ENCODE results near the gene MRGPRD. TPM values are rescaled to one million over a fixed set of nuclear protein-coding genes. Genes with fewer than 3 reads are reported as not detected.

Gene MRGPRD
- total RNA-seq, 2 experiments from 2014 or later = not detected

DNA sequence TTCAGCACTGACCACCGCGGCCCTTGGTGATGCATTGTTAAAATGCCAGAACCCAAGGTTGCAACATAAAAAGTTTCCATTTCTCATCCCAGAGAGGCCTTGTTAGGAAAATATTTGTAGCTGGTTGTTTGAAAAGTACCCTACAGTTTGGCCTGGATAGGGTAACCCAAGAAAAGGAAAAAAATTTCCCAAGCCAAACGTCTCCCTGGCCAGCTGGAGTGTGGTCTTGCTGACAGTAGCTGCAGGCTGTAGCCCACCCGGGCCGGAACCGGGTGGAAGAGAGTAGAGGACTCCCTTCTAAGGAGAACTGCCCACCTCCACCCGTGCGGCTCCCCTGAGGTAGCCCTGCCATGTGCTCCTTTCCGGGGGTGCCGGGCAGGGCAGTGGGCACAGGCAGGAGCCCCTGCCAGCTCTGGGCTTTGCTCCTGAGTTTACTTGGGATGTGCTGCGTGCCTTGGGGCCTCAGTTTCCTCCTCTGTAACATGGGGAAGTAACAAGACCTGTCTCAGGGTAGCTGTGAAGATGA is 38.6 kb downstream of the MRGPRD start:
- TF ChIP-seq CTCF (IDR thresholded peaks at IDR 0.05) = no peak
- ChIA-PET CTCF (no interaction called here), POLR2A (no interaction called here)
- intact Hi-C loops (cut with micrococcal nuclease) = no loop called here
- H3K4me1 Mint-ChIP-seq (ENCODE audit: low read depth) = peaks cover 5% of the 10 kb centered on the region
- H3K9me3 Mint-ChIP-seq = no peaks in the 10 kb centered on the region
- ATAC-seq = no peak
- H3K36me3 Mint-ChIP-seq (ENCODE audit: low read depth) = peaks cover 3% of the 10 kb centered on the region
- no peaks in the 10 kb centered on the region for H3K27me3 Mint-ChIP-seq
- no peak overlapping the region for H3K4me3 Mint-ChIP-seq
- no peak overlapping the region for H3K27ac Mint-ChIP-seq
- no peak for DNase-seq

DNA sequence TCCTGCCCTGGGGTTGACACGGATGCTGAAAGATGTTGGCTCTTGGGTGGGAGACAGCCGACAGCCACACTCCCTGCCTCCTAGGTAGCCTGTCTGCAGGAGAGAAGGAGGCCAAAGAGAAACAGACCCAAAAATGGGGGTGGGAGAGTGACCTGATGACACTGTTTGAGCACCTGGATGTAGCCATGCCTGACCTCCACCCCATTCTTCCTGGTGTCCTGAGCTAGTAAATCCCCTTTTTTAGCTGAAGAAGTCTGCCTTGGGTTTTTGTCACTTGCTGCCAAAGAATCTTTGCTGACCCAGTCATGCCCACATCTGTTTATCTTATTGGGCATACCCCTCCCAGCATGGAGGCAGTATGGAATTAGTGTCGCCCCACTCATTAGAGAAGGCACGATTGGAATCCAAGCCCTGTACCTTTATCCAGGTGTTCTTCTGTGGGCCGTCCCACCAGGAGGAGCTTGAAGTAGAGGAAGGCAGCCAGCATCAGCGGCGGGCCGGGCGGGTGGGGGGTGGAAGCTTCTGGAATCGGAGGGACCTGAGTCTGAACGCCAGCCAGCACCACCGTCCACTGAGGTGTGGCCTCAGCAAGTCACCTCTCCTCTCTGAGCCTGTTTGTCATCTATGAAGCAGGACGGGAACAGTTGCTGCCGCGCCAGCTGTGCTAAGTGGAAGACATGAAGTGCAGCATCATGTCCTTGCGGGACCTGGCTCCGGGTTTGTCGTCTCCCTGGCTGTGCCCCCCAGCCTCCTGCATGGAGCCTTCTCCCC is 39.3 kb downstream of the MRGPRD start:
- CTCF ChIA-PET = no interaction called here
- peaks cover 3% of the 10 kb centered on the region for H3K36me3 Mint-ChIP-seq (ENCODE audit: low read depth)
- H3K27me3 Mint-ChIP-seq = no peaks in the 10 kb centered on the region
- intact Hi-C loops (cut with micrococcal nuclease) = no loop called here
- POLR2A ChIA-PET = no interaction called here
- no peak overlapping the region for H3K4me3 Mint-ChIP-seq
- no peak for TF ChIP-seq CTCF (IDR thresholded peaks at IDR 0.05)
- H3K27ac Mint-ChIP-seq = no peak overlapping the region
- no peaks in the 10 kb centered on the region for H3K9me3 Mint-ChIP-seq
- DNase-seq = no peak
- peaks cover 5% of the 10 kb centered on the region for H3K4me1 Mint-ChIP-seq (ENCODE audit: low read depth)
- ATAC-seq = no peak

DNA sequence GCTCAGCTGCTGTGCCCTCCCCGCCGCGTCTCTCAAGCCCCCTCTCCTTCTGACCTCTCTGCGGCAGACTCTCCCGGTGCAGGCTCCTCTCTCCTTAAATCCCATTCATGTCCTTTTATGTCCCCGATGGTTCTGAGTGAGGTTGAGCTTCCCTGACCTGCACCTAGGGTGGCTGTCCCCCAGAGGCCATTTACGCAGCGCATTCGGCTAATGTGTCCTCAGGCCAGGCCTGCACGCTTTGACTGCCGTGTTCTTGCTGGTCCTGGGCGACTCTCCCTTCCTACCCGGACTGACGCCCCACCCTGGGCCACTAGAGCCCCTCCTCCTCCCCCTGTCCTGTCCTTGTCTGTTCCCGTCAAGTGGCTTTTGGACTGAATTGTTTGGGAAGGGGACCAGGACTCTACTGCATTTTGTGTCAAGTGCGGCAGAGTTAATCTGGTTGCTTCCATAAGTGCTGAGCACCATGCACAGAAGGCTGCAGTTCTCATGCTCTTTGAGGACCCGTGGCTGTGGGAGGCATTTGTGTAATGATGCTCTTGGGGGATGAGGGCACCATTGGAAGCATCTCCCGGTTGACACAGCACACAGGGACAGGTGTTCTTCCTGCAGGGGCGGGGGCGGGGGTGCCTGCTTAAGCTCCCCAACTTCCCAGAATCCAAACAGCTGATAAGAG is 40.0 kb downstream of the MRGPRD start:
- peaks cover 3% of the 10 kb centered on the region for H3K36me3 Mint-ChIP-seq (ENCODE audit: low read depth)
- no peak overlapping the region for H3K27ac Mint-ChIP-seq
- CTCF ChIA-PET = no interaction called here
- POLR2A ChIA-PET = no interaction called here
- no peaks in the 10 kb centered on the region for H3K27me3 Mint-ChIP-seq
- DNase-seq = no peak
- H3K4me1 Mint-ChIP-seq (ENCODE audit: low read depth) = peaks cover 3% of the 10 kb centered on the region
- H3K4me3 Mint-ChIP-seq = no peak overlapping the region
- no peaks in the 10 kb centered on the region for H3K9me3 Mint-ChIP-seq
- no peak for ATAC-seq
- TF ChIP-seq CTCF (IDR thresholded peaks at IDR 0.05) = no peak
- intact Hi-C loops (cut with micrococcal nuclease) = no loop called here

DNA sequence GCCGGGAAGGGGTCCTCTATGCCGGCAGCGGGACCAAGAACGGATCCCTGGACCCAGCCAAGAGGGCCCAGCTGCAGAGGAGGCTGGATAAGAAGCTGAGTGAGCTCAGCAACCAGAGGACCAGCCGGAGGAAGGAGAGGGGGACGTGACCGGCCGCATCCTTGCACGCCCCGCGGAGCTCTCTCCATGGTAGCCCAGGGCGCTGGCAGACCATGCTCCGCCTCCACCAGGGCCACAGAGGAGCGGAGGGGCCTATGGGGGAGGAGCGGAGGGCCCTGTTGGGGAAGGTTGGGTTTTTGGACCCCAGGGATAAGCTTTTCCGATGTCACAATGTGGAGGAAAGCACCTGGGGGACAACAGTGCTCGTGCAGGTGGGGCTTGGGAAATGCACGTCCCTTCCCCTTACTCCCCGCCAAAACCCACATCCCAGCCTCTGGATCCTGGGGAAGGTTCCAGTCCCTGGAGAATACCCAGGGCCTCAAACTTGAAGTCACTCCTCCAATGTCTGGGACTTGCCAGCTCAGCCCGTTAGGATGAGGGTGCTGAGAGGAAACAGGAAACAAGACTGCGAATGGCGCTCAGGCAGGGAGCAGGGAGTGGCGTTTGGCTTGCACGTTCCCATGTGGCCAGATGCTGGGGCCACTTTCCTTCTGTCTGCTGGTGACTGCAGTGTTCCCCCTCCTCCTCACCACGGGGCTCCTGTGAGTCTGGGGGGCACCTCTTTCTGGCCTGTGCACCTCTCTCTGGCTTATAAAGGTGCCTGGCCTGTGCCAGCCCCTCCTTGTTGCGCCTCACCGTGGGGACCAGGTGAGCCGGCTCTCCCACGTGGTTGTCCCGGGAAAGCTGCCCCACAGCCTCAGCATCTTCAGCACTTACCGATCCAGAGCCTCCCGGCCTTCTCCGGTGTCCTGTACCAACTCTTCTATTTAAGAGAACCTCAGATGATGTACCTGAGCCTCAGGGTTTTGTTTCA is 40.9 kb downstream of the MRGPRD start:
- Mint-ChIP-seq H3K27ac (no peak overlapping the region), H3K9me3 (no peaks in the 10 kb centered on the region), H3K4me1 (ENCODE audit: low read depth) (no peaks in the 10 kb centered on the region), H3K36me3 (ENCODE audit: low read depth) (peaks cover 3% of the 10 kb centered on the region), H3K4me3 (no peak overlapping the region), H3K27me3 (no peaks in the 10 kb centered on the region)
- TF ChIP-seq CTCF (IDR thresholded peaks at IDR 0.05) = no peak
- DNase-seq = no peak
- no peak for ATAC-seq
- ChIA-PET CTCF (no interaction called here), POLR2A (no interaction called here)
- intact Hi-C loops (cut with micrococcal nuclease) = no loop called here

All from activated CD8-positive, alpha-beta T cell treated with anti-CD3 and anti-CD28 coated beads for 36 hours (primary cell).